GM21529 (cell line): Measurements from ENCODE around the gene TENM3.

ENCODE experiments used
- ATAC-seq: cut with Tn5 transposase; IDR thresholded peaks from one replicate; pipeline ENCODE4 v1.9.1; 2021; ENCODE audit not compliant: unreplicated experiment

The TENM3 gene

DNA sequence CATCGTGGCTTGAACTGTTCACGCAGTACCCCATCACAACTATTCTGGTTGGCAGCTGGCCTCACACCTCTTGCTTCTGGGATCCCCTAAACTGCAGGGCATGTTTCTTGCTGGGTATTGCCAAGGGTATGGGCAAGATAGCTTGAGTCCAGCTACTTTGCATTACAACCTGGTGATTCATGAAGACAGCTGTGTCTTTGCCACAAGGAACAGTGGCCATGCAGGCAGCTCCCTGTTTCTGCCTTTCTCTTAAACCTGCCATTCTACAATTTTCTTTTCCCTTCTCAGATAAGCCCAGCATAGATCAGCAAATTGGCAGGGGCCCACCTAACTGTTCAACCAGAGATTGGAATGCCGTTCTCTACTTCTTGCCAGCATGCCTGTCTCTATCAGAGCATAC lies 42.8 kb downstream of the TENM3 start:
- ATAC-seq = no peak

DNA sequence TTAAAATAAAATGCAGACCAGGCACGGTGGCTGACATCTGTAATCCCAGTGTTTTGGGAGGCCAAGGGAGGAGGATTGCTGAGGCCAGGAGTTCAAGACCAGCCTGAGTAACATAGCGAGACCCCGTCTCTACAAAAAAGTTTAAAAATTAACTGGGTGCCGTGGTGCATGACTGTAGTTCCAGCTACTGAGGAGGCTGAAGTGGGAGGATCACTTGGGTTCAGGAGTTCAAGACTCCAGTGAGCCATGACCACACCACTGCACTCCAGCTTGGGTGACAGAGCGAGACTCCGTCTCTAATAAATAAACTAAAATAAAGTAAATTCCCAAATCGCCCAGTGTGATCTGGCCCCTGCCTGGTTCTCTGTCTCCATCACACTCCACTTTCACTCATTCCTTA lies 43.7 kb downstream of the TENM3 start:
- no peak for ATAC-seq

DNA sequence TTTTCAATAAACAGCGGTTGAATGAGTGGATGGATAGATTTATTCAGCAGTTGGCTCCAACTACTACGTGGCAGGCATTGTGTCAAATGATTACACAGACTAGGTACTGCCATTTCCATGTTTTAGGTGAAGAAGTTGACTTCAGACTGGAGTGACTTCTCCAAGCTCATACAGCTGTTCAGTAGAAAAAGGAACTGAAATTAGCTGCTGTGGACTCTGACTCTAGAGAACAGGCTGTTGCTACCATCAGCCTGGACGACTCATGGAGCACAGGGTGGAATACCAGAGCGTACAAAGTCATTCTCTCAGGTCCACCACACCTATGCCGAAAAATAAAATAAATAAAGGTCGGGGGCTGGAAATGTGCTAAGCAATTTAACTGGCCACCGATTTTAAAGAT lies 45.3 kb downstream of the TENM3 start:
- no peak for ATAC-seq

DNA sequence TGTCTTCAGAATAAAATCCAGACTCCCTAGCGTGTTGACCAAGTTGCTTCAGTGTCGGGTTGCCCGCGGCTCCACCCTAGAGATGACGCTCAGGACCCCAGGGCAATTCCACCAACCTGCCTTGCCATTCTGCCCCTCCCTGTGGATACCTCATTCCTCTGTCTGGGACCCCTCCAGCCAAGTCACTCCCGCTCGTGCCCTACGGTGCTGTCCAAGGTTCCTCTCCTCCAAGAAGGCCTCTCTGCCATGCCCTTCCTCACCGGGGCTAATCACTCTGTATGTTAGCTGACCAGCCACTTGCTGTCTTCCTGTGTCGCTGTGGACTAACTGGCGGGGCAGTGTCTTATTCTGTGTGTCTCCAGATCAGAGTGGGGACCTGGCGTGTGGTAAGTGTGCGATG lies 46.6 kb downstream of the TENM3 start:
- no peak for ATAC-seq

DNA sequence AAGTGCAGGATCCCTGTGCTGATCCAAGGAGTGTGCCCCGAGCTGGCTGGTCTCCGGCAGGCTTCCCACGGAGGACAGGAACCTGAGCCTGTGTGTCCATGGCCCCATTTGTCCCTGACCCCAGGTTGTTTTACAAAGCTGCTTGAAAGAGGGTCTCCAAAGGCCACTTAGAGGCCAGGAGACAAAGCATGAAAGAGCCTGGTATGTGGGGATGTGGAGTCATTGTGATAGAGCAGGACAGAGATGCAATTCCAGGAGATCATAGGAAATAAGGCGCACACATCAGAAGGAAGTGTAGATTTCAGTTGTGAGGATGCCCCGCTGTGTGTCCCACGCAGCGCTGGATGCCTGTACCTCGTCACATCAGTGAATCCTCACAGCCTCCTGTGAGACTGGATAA lies 48.0 kb downstream of the TENM3 start:
- no peak for ATAC-seq

DNA sequence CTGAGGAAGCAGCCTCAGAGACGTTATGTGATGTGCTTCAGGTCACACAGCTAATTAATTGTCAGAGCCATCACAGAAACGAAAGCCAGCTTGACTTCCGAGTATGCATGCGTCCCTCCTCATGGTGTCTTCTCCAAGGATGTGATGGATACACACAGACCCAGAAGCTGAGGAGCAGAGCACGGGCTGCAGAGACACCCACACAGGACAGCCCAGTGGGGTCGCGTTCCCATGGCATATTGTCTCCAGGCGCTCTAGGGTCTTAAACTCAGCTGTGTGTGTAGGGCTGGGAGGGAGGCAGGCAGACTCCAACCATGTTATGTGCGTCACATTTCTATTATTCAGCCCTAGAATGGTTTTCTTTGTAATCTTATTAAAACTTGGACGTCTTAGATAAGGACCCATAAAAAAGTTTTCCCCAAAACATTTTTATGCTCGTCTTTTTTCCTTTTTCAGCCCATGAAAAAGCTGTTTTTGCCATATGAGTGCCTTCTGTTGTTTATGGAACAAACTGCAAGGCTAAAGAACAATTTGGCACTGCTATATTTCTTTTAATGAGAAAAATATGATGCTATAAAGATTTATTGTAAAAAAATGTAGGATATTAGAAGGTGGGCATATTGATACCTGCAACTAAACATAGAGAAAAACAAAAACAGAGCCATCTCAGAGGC lies 48.5 kb downstream of the TENM3 start:
- no peak for ATAC-seq

DNA sequence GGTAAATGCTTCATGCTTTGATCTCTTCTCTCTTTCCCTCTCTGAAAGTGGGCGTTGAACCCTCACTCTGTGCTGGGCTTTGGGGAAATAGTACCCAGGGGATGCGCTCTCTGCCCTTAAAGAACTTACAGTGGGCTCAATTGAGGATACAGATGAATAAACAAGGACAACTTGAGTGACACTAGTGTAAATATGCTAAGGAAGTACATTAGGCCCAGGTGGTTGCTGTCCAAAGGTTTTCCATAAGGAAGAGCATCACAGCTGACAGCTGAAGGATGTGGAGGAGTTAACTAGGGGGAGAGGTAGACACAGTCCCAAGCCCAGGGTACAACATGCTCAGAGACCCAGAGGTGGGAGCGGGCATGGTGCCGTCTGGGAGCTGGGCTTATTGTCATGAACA lies 49.4 kb downstream of the TENM3 start:
- no peak for ATAC-seq

DNA sequence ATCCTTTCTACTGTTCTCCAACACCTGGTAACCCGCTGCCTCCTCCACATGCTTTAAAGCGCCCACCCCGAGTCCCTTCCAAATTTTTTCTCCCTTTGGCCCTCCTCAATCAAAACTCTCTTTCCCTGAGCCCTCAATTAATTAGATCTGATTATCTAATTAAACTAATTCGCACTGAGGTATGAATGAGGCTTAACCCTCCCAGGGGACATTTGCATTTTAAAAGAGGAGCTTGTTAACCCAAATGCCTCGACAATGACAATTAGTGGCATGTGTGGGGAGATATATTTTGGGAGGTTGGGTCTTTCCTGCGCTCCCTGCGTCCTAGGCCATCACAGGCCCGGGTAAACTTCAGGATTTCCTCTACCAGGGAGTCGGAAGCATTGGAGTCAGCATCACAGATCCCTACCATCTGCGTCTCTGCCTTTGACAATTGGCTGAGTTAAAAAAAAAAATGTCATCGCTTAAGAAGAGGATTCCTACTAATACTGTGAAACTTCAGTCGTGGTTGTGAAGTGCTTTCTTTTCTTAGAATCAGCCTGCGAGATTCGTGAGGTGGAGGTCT lies 50.6 kb downstream of the TENM3 start:
- ATAC-seq = no peak

DNA sequence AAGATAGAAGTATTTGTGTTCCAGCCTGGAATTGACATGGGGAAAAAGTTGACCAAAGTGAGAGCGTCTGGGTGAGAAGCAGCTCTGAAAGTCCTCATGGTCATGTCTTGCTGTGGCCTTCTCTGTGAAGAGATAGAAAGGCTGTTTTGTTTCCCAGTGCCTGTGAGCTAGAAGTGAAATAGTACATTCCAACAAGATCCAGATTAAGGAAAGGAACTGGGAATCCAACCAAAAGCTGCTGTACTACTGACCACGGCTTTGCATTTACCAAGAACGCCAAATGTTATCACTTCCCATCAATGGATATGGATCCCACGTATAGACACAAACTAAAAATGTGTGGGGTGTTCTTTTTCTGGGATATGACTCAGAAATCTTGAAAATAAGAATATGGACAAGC lies 51.2 kb downstream of the TENM3 start:
- no peak for ATAC-seq

DNA sequence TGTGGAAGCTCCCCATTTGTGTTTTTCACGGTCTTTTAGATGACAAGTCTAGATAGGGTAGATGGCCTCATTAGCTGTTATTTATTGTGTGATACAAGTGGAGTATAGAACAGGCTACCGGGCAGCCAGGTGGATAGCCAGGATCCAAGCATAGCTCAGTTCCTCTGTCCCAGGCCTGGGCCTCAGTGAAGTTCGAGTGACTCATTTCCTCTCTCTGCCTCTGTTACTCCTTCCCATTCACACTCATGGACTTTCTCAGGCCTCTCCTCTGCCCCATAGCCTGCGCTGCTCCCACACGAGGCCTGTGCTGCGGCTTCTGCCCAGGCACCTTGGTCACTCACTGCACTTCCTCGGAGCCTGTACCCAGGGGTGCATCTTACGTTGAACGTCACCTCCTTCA lies 54.5 kb downstream of the TENM3 start:
- ATAC-seq = no peak

DNA sequence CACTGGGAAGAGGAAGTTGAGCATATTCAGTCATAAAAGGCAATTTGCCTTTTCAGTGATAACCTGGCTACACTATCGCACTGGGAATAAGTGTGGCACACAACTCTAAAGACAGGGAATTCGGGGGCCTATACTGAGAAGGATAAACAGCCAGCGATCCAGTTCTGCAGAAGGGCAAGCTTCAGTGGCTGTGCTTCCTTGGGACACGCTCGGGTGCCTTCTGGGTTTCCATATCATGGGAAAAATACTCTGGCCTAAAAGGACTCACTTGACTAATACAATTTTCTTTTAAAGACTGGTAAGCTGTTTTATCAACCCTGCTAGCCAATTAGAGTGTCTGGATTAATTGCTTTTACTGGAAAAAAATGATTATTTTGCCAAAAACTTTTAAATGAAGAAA lies 58.5 kb downstream of the TENM3 start:
- ATAC-seq = no peak

DNA sequence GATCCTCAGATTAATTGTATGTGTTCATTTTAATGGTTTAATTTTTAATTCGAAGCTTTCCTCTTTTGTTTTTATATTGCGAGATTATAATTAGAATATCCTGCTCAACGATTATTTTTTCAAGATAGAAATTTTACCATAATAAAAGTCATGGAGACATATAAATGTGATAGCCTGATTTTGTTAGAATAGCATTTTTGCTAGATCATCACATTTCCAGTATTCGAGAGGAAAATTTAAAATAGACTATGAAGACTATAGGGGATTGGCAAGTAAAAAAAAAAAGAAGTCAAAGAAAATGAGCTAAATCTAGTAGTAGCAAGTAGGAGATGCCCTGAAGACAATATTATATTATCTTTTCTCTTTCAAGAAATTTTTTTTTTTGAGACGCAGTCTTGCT lies 60.6 kb downstream of the TENM3 start:
- ATAC-seq = no peak

DNA sequence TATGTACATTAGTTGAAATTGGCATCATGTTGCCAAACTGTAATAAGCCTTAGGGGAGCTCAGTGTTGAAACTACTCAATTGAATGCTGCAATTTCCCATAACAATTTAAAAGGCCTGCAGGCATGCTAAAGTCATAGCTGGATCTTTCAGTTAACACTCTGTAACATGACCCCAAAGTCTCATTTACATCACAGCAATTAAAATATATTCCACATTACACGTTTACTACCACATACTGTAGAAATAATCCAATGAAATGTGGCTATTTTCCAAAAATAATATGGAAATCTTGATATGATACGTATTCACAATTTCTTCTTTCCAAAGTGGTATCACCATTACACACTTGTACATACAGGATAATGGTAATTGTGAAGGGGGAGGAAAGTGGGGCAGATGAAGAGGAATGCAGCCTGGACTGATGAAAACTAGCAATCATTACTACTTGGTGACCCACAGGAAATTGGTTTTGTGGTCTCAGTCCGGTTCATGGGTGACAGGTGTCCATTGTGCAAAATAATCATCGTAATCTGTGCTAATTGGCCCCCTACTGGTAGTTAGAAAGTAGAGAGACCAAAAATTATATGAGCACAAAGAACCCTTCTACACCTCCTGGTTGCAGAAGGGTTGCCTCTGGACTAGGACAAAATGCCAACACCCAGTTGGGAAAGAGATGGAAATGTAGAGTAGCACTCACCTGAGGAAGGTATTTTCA lies 63.7 kb downstream of the TENM3 start:
- no peak for ATAC-seq

DNA sequence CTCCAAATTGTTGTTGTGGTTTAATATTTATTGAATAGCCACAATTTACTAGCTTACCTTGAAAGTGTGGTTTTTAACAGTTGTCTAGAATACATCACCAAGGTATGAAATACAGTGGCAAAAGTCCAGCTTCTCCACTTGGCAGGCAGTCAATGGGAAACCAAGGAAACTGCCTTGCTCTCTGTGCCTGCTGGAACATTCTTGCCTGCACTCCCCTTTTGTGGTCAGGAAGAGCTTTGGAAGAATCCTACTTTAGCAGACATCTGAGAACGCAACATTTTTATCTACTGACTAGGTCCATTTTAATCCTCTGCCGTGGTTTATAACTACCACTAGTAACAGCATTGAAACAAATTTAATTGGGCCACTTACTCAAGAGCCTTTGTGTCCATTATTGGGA lies 64.5 kb downstream of the TENM3 start:
- ATAC-seq = no peak

DNA sequence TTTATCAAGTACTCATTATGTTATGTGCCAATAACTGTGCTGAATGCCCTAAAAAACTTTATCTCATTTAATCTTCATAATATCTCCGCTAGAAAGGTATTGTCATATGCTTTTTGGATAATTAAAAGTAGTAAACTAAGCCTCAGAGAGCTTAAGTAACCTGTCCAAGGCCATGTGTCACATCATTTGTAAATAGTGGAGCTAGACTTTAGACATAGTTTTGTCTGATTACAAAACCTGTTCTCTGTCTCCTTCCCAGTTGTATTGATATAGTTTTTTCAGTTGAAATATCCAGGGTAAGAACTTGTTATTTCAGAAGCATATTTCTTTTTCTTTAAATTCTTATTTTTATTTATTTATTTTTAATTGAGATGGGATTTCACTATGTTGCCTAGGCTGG lies 66.7 kb downstream of the TENM3 start:
- ATAC-seq = no peak

DNA sequence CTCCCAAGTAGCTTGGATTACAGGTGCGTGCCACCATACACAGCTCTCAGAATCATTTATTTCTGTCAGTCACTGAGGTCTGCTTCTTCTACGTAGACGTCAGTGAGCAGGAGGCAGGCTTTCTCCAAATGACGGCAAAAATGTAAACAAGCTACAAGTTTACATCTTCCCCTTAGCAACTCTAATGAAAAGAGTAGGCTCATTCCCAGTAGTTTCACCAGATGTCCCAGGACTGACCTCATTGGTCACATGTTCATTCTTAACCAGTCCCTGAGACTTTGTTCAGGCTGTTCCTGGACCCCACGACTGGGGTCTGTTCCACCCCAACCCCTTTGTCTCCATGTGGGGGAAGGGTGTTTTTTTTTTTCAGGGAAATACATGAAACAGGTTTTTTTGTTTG lies 67.1 kb downstream of the TENM3 start:
- ATAC-seq = no peak

DNA sequence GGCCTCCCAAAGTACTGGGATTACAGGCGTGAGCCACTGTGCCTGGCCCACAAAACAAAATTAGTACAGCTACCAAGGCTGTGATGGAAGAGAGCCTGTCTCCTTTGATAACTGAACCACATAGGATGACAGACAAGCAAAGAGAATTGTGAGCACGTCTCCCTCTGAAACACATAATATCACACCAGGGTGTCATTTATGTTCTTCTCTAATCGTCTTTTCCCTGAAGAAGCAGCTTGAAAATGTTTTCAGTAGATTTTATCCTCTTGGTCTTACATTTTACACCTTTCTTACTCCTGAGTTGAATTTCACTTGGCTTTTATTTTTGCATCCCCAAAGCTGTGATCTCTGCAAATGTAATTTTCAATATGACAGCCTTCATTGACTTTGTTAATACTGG lies 67.8 kb downstream of the TENM3 start:
- no peak for ATAC-seq

DNA sequence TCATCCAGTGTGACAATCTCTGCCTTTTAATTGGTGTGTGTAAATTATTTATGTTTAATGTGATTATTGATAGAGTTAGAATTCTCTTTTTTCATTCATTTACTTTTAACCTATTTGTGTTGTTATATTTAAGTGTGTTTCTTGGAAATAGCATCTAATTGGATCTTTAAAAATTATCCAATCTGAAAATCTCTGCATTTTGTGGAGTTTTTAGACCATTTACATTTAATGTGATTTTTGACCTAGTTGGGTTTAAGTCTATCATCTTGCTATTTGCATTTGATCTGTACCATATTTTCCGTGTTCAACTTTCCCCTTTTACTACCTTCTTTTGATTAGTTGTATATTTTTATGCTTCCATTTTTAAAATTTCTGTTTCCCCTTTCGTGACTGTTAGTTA lies 71.3 kb downstream of the TENM3 start:
- no peak for ATAC-seq

DNA sequence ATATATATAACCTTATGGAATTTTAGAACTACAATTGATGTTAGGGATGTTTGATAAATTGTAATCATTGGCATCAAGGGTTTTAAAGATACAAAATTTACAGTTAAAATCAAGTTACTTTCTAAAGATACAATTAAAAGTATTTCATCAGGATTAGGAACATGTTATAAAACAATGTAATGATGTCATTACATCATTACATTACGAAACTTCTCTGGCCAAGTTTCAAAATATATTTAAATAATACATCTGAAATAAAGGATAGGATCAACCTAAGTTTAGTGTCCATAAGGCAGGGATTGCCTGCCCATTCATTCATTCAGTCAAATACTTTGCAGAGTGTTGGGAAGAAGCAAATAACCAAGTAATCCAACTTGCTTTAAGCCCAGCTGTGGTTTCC lies 75.1 kb downstream of the TENM3 start:
- ATAC-seq = no peak

DNA sequence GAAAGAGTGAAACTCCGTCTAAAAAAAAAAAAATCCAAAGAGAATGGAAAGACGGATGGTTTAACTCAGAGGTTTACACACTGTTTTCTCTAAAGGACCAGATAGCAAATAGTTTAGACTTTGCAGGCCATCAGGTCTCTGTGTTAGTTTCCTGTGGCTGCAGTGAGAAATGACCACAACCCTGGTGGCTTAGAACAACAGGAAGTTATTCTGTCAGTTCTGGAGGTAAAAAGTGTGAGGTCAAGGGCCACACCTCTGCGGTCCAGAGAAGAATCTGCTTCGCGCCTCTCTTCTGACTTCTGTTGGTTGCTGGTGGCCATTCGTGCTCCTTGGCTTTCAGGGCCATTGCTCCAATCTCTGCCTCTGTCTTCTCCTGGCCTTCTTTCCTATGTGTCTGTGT lies 76.9 kb downstream of the TENM3 start:
- ATAC-seq = no peak

DNA sequence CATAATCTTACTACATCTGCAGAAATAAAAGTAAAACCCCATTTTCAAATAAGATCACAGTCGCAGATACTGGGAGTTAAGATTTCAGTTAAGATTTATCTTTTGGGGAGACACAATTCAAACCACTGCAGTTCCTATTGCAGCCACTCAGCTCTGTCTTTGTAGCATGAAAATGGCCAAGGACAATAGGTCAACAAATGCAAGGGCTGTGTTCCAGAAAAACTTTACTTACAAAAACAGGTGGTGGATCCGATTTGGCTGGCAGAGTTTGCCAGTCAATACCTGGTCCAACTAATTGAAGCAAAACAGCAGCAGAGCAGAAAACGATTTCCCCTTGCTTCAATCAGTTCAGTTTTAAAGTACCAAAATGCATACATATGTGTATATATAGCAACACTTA lies 77.4 kb downstream of the TENM3 start:
- no peak for ATAC-seq

DNA sequence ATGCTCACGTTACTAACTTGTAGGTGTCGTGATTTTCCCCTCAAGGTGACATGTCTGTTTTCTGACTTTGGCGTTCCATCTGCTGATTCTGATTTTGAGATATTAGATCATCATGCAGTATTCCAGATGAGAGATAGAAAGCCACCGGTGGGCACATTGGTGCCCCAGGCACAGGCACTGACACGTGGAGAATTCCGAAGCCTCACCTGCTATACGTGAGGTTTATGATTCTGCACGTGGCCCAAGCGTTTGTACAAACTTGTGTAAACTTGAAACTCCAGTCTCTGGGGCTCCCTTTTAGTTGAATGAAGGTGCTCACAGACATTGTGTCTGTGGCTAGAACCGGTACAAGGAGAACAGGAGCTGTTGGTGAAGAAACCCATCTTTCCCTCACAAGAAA lies 81.1 kb downstream of the TENM3 start:
- ATAC-seq = no peak

DNA sequence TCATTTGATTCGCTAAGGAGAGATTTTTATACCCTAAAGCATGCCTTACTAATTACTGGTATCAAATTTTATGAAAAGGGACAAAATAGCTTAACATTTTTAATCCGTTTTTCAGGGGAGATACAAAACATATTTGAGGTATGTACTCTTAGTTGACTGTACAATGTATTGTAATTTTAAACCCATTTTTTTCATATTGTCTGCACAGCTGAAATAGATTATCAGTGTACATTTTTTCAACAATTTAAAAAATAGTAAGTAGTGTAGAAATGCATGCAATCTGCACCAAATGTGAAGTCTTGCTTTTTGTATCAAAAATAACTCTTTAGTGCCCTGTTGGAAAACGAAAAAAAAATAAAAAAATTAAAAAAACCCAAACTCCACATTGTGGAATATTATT lies 82.2 kb downstream of the TENM3 start:
- ATAC-seq = no peak
